HG03060 (cell line): Measurements from ENCODE around the gene TRIM67.

ENCODE experiments used
- ATAC-seq: cut with Tn5 transposase; IDR thresholded peaks from one replicate; pipeline ENCODE4 v1.9.1; 2021; ENCODE audit warnings: low read depth, moderate number of reproducible peaks; ENCODE audit not compliant: unreplicated experiment

TRIM67 gene

DNA sequence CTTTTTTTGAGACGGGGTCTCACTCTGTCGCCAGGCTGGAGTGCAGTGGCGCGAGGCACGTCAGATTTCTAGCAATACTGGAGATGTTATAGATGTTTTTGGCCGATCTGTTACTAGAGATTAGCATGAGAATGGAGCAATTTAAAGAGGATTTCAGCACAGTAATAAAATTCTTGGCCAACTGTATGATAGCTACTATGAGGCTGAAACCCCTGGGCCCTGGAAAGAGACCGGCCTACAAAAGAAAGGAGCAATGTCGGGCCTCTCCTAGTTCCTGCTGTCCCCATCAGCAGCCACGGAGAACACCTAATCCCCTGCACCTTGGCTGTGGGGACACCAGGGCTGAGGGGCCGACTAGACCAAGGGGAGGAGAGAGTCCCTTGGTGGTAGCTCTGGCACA is 69.7 kb downstream of the TRIM67 start:
- ATAC-seq: no peak

- no peak for ATAC-seq
Measured at GRCh38 chr1:231232870-231233734, 71.2 kb downstream of the TRIM67 start.

- ATAC-seq: no peak
Measured at GRCh38 chr1:231233735-231234417, 72.0 kb downstream of the TRIM67 start.

GRCh38 chr1:231234506-231234905 is 72.6 kb downstream of the TRIM67 start:
- no peak for ATAC-seq

DNA sequence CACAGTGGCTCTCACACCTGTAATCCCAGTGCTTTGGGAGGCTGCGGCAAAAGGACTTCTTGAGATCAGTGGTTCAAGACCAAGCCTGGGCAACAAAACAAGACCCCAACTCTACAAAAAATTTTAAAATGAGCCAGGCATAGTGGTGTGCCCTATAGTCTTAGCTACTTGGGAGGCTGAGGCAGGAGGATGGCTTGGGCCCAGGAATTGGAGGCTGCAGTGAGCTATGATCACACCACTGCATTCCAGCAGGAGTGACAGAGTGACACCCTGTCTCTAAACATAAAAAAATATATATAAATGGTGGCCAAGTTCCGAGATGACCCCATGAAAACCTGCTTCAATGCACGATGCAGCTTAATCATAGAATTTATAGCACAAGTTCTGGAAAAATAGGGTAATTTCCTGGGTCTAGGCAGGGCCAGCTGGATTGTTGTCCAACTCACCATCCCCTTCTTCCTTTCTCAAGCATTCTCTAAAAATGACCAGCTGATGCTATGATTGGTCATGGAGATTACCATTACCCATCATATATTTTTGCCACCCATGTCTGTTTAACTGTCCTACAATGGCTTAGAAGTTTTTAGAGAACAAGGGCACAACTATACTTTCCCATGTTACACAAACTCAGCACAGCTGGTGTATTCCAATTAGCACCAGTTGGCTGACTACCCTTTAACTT is 73.8 kb downstream of the TRIM67 start:
- ATAC-seq: no peak

DNA sequence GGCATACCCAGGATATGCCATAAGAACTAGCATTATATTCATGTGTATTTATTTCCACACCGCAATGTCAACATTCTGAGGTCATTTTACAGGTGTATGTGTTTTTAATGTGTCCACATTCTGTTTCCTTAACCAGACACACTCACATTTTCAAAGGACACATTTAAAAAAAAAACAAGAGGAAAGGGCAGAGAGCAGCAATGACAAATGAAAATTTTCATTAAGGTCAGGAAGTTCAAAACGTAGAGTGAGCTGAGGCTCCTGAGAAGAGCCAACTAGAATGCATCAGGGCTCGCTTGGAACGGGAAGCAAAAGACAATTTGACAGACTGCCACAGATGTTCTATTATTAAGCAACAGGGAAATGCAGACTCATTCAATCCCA is 74.3 kb downstream of the TRIM67 start:
- no peak for ATAC-seq

DNA sequence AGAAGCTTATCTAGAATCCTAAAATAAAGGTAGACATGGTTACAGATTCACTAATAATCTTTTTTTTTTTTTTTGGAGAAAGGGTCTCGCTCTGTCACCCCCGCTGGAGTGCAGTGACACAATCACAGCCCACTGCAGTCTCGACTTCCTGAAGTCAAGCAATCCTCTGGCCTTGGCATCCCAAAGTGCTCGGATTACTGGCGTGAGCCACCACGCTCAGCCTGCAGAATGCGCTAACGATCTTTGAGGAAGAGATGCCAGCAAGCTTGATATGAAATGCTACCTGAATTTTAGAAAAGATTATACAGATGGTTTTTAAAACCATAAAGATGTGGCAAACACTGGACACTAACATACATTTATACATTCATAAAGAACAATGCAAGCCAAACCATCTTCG is 75.1 kb downstream of the TRIM67 start:
- no peak for ATAC-seq

DNA sequence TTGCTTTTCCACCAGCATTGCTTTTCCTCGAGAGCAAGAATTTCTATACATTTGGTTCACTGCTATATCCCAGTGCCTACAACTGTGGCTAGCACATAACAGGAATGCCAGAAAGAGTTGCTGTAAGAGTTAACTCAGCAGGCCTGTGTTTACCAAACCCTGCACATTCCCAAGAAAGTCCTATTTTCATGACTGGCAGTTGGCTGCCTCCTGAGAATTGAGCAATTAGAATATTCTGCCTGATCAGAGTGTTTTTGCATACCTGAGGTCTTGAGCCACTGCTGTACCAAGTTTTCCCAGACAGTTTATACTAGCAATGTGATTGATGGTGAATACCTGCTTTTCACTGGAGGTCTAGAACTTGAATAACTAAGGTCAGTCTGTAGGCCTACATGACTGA is 76.4 kb downstream of the TRIM67 start:
- no peak for ATAC-seq

GRCh38 chr1:231240531-231240882 is 78.6 kb downstream of the TRIM67 start:
- no peak for ATAC-seq

DNA sequence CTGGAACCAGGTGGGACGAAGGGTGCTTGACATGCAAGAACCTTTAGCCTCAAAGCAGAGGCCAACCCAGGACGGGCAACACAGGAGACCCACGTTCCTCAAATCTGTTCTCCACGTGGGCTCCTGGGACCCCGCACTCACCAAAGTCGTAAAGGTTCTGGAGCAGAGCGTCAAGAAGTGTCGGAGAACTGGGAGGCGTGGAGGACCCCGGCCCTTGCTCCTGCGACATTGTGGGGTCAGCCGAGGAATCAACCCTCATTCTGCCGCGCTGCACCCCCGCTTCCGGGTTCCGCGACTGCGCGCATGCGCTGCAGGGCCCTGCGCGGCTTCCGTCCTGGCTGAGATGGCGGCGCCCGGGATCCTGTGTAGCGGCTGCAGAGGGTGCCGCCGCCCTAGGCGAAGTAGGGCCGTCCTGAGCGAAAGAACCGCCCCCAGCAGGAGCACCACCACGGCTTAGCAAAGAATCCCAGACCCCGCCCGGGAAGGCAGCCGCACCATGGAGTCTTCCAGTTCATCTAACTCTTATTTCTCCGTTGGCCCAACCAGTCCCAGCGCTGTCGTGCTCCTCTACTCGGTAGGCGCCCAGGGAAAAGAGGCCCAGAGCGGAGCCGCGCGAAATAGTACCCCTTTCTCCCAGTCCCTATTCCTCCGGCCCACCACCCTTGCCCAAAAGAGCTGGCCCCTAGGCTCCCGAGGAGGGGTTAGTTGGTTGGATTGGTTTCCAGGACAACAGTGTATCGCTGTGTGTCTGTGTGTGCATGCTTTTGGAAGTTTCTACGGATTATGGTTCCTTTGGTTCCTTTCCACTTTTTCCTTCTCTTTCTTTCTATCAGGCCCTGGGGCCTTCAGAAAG is 79.3 kb downstream of the TRIM67 start, which contains the start of gene GNPAT:
GNPAT (plus strand) TSS at position 330 of the 853 bp plus-strand sequence; CDS start at position 497, 167 bp downstream.
- peak; percentile 71 for ATAC-seq

DNA sequence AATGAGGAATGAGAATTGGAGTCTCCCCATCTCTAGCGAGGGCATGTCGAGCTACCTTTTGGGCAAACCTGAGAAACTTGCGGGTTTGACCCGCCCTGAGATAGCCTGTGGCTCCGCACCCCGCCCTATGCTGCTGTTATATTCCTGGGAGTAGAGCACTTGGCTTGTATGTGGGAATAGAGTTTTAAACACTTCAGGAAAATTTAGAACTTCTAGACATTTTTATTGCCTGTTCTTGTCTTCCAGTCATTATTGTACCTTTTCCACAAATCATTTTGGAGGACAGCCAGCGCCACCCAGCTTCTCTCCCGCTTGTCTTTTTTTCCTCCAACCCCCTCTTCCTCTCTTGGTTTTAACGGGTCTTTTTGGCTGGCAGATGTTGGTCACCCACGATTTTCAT is 79.9 kb downstream of the TRIM67 start:
- peak; percentile 8 for ATAC-seq

DNA sequence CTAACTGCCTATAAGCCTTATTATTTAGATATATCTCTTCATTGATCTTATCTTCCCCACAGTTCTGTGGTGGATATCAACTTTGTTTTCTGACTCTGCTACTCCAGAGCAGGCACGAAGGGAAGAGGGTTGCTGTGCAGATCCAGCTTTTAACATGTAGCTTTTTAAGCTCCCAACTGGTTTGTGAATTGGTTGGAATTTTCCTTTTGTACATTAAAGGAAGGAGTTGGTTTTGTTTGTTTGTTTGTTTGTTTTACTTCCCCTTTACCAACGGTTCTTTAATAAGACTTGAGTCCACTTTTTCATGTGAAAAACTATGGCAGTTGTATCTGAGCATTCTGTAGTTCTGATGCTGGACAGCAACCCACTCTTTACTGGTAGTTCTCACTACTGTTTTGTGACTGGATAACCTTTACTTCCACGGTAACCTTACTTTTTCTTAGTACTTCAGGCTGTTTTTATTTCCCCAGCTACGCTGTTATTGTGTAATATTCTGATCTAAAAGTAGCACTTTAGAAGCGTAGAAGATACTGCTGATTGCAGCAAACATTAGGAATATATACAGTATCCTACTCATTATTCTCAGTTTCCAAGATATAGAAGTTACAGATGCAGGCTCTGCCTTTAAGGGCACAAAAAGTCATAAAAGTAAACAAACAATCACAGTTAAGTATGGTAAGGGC is 80.8 kb downstream of the TRIM67 start:
- no peak for ATAC-seq

DNA sequence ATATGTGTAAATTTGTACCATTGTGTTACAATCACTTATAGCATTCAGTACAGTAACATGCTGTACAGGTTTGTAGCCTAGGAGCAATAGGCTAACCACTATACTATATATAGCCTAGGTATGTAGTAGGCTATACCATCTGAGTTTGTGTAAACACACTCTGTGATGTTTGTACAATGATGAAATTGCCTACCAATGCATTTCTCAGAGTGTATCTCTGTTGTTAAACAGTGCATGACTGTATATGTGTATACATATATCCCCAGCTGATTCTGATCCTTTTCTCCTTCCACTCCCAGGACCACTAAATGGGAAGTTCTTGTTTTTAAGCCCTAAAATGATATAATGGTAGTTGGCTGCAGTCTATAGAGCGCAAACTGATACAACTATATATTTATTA is 86.9 kb downstream of the TRIM67 start:
- ATAC-seq: no peak

- no peak for ATAC-seq
Measured at GRCh38 chr1:231252336-231252735, 90.5 kb downstream of the TRIM67 start.

DNA sequence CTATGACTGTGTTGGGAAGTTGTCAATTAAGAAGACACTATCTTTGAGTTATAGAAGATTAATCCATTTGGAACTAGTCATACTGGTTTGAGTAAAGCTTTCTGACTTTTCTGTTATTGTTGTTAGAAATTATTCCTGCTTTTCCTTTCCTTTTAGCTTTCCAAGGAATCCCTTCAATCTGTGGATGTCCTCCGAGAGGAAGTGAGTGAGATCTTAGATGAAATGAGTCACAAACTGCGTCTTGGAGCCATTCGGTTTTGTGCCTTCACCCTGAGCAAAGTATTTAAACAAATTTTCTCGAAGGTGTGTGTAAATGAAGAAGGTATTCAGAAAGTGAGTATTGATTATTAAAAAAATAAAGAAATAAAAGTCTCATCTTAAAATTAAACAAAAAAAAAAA is 98.5 kb downstream of the TRIM67 start:
- ATAC-seq: no peak

- no peak for ATAC-seq
Measured at GRCh38 chr1:231264642-231265041, 102.8 kb downstream of the TRIM67 start.

GRCh38 chr1:231265379-231265778 is 103.5 kb downstream of the TRIM67 start:
- ATAC-seq: no peak

DNA sequence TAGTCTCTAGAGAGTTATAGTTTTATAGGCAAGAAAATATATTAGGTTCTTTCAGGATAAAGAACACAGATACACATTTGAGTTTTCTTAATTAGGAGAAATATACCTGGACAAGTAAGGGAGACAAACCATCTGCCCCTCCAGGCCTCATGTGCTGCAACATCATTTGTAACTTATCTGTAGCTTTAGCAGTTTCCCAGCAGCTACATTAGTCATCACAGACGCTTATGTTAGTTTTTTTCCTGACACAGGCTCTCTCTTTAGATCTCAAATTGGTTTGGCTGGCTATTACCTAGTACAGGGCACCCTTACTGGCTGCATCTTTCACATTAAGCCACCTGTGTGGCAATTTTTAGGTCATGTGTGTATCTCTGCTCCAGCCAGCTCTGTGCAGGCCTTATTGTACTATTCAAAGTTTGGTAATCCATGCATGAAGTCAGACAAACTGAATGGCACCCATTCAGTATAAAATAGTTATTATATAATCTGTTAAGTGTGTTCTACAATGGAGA is 105.0 kb downstream of the TRIM67 start:
- ATAC-seq: no peak
